ENCODE data around the gene BTD.

DNA sequence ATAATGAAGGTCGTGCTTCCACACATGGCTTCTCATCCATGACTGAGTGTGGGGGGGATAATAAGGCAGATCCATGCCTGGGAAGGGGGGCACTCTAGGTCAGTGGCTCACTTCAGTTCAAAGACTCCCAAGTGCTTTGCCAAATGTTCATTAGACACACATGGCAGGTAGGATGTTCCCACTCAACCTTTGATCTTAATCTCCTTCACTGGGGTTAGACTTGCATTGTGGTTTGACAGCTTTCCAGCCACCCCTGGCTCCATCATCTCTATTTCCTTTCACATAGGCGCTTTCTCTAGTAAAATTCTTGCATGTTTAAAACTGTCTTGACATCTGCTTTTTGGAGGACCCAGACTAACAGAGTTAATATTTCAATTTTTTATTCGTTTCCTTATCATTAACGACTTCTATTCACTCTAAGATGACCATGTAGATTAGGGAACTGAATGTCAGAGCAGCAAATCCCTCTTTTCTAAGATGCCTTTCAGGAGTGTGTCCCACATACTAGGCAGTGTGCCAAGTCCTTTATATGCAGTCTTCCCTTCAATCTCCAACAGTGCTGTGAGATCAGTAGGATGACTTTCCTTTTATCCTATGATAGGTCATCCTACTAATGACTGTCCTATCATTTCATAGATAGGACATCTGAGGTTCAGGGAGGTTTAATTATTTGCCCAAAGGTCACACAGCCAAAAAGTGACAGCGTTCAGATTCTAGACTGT lies 57.9 kb downstream of the BTD start:
- TF ChIP-seq, protein P1, sequence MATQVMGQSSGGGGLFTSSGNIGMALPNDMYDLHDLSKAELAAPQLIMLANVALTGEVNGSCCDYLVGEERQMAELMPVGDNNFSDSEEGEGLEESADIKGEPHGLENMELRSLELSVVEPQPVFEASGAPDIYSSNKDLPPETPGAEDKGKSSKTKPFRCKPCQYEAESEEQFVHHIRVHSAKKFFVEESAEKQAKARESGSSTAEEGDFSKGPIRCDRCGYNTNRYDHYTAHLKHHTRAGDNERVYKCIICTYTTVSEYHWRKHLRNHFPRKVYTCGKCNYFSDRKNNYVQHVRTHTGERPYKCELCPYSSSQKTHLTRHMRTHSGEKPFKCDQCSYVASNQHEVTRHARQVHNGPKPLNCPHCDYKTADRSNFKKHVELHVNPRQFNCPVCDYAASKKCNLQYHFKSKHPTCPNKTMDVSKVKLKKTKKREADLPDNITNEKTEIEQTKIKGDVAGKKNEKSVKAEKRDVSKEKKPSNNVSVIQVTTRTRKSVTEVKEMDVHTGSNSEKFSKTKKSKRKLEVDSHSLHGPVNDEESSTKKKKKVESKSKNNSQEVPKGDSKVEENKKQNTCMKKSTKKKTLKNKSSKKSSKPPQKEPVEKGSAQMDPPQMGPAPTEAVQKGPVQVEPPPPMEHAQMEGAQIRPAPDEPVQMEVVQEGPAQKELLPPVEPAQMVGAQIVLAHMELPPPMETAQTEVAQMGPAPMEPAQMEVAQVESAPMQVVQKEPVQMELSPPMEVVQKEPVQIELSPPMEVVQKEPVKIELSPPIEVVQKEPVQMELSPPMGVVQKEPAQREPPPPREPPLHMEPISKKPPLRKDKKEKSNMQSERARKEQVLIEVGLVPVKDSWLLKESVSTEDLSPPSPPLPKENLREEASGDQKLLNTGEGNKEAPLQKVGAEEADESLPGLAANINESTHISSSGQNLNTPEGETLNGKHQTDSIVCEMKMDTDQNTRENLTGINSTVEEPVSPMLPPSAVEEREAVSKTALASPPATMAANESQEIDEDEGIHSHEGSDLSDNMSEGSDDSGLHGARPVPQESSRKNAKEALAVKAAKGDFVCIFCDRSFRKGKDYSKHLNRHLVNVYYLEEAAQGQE (IDR thresholded peaks at IDR 0.05; ENCODE audit: unreplicated experiment): no peak
- TF ChIP-seq NANOG (IDR thresholded peaks at IDR 0.05; ENCODE audit: borderline replicate concordance) (no peak), EZH2phosphoT487 (IDR thresholded peaks at IDR 0.05; ENCODE audit: unreplicated experiment) (no peak), POLR2AphosphoS5 (IDR thresholded peaks at IDR 0.05; ENCODE audit: low read depth) (no peak)
- TF ChIP-seq, protein P2, sequence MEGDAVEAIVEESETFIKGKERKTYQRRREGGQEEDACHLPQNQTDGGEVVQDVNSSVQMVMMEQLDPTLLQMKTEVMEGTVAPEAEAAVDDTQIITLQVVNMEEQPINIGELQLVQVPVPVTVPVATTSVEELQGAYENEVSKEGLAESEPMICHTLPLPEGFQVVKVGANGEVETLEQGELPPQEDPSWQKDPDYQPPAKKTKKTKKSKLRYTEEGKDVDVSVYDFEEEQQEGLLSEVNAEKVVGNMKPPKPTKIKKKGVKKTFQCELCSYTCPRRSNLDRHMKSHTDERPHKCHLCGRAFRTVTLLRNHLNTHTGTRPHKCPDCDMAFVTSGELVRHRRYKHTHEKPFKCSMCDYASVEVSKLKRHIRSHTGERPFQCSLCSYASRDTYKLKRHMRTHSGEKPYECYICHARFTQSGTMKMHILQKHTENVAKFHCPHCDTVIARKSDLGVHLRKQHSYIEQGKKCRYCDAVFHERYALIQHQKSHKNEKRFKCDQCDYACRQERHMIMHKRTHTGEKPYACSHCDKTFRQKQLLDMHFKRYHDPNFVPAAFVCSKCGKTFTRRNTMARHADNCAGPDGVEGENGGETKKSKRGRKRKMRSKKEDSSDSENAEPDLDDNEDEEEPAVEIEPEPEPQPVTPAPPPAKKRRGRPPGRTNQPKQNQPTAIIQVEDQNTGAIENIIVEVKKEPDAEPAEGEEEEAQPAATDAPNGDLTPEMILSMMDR (conservative IDR thresholded peaks at IDR 0.05; ENCODE audit: low read depth in 2 of 2): no peak
